Stomach (tissue), 4 donors: Measurements from ENCODE around the gene MEGF9.

Source experiments
- POLR2AphosphoS5 ChIP-seq, 3 donors: sonication (generic); formaldehyde crosslinking; IDR thresholded peaks; one replicate each; pipeline ENCODE4 v1.6.1; 2016; ENCODE audit warnings: antibody characterized with exemption in 3 of 3
- TF ChIP-seq, protein P1 (sequence below), 7 experiments: fragments of 450-650 bp in 4 of 7; fragments of 200-600 bp in 3 of 7; sonication (generic) in 3 of 7; IDR thresholded peaks; one replicate each; pipeline ENCODE4 v1.5.1; 2016 to 2019; ENCODE audit warnings: antibody characterized with exemption in 7 of 7, control low read depth in 2 of 7, mild to moderate bottlenecking in 1 of 7

GRCh38 chr9:120603591-120603990, 110.7 kb downstream of the MEGF9 start:
- TF ChIP-seq, protein P1, sequence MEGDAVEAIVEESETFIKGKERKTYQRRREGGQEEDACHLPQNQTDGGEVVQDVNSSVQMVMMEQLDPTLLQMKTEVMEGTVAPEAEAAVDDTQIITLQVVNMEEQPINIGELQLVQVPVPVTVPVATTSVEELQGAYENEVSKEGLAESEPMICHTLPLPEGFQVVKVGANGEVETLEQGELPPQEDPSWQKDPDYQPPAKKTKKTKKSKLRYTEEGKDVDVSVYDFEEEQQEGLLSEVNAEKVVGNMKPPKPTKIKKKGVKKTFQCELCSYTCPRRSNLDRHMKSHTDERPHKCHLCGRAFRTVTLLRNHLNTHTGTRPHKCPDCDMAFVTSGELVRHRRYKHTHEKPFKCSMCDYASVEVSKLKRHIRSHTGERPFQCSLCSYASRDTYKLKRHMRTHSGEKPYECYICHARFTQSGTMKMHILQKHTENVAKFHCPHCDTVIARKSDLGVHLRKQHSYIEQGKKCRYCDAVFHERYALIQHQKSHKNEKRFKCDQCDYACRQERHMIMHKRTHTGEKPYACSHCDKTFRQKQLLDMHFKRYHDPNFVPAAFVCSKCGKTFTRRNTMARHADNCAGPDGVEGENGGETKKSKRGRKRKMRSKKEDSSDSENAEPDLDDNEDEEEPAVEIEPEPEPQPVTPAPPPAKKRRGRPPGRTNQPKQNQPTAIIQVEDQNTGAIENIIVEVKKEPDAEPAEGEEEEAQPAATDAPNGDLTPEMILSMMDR (IDR thresholded peaks at IDR 0.05) = no peak
- TF ChIP-seq POLR2AphosphoS5 (IDR thresholded peaks at IDR 0.05) = no peak
